ENCODE data around the gene C4orf51.

- TF ChIP-seq, protein P1, sequence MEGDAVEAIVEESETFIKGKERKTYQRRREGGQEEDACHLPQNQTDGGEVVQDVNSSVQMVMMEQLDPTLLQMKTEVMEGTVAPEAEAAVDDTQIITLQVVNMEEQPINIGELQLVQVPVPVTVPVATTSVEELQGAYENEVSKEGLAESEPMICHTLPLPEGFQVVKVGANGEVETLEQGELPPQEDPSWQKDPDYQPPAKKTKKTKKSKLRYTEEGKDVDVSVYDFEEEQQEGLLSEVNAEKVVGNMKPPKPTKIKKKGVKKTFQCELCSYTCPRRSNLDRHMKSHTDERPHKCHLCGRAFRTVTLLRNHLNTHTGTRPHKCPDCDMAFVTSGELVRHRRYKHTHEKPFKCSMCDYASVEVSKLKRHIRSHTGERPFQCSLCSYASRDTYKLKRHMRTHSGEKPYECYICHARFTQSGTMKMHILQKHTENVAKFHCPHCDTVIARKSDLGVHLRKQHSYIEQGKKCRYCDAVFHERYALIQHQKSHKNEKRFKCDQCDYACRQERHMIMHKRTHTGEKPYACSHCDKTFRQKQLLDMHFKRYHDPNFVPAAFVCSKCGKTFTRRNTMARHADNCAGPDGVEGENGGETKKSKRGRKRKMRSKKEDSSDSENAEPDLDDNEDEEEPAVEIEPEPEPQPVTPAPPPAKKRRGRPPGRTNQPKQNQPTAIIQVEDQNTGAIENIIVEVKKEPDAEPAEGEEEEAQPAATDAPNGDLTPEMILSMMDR (conservative IDR thresholded peaks at IDR 0.05; ENCODE audit: low read depth, low read length), result no peak
- no peak for TF ChIP-seq EZH2 (IDR thresholded peaks at IDR 0.05; ENCODE audit: low read length, unreplicated experiment)
- no peak for TF ChIP-seq EZH2phosphoT487 (IDR thresholded peaks at IDR 0.05; ENCODE audit: borderline replicate concordance, low read length)
Measured at GRCh38 chr4:145694929-145695328, 15.0 kb downstream of the C4orf51 start.
